NCI-H345 treated with DMSO at 0.1 percent for 48 hours (cell line): Measurements from ENCODE around the gene CFL2.
"Not testable (repeated sequence)": the region's sequence is repeated elsewhere in the genome, so short reads cannot be mapped to it uniquely, and the experiment has no call there.

Experiments
- DNase-seq: peaks from one replicate; lab custom pipeline; 2025; ENCODE audit not compliant: unreplicated experiment; lab: John Stamatoyannopoulos, UW

CFL2 gene

GRCh38 chr14:34714320-34715126 is at the start of gene CFL2:
Gene CFL2, minus strand, starts transcription at chr14:34714593. Its CDS starts 53 bp downstream, at chr14:34714540.
- DNase-seq: peak; percentile 81

- DNase-seq: no peak
Measured at GRCh38 chr14:34755215-34755614, 40.8 kb upstream of the CFL2 start.

- DNase-seq: no peak
Measured at GRCh38 chr14:34754687-34755086, 40.3 kb upstream of the CFL2 start.

DNA sequence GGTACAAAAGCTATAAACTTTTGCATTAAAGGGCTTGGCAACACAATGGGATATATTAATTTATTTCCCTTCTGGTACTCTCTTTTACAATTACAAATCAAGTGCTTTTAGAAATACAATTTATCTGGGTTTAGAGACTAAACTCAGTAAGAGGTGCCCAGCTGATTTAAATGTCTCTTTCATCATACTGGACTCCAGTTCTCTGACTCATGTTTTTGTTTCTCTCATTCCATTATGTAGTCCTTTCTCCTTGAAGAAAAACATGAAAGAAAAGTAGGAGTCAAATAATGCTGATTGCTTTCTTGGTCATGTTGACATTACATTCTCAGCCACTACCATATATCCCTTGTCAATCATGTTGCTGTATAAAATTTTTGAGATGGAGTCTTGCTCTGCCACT is 36.3 kb upstream of the CFL2 start:
- no peak for DNase-seq

- DNase-seq: no peak
Measured at GRCh38 chr14:34750233-34750632, 35.8 kb upstream of the CFL2 start.

GRCh38 chr14:34749408-34749807 is 35.0 kb upstream of the CFL2 start:
- DNase-seq: no peak

DNA sequence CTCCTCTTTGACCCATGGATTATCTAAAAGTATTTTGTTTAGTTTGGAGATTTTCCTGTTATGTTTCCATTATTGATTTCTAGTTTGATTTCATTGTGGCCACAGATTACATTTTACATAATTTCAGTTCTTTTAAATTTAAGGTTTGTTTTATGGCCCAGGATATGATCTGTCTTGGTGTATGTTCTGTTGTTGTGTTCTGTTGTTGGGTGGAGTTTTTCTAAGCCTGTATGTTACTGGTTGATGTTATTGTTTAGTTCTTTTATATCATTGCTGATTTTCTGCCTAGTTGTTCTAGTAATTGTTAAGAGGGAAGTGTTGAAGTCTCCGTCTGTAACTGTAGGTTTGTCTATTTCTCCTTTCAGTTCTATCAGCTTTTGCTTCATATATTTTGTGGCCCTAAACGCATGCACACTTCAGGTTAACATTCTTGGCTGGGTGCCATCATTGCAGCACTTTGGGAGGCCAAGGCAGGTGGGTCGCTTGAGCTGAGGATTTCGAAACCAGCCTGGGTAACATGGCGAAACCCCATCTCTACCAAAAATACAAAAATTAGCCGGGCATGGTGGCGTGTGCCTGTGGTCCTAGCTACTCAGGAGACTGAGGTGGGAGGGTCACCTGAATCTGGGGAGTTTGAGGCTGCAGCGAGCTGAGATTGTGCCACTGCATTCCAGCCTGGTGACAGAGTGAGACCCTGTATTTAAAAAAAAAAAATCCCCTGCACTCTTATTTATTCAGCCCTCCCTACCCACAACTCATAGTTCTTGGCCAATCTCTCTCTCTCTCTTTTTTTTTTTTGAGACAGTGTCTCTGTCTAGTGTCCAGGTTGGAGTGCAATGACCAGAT is 28.1 kb upstream of the CFL2 start:
- no peak for DNase-seq

- no peak for DNase-seq
Measured at GRCh38 chr14:34741840-34742239, 27.4 kb upstream of the CFL2 start.

- not testable (repeated sequence) for DNase-seq
Measured at GRCh38 chr14:34740139-34740538, 25.7 kb upstream of the CFL2 start.

DNA sequence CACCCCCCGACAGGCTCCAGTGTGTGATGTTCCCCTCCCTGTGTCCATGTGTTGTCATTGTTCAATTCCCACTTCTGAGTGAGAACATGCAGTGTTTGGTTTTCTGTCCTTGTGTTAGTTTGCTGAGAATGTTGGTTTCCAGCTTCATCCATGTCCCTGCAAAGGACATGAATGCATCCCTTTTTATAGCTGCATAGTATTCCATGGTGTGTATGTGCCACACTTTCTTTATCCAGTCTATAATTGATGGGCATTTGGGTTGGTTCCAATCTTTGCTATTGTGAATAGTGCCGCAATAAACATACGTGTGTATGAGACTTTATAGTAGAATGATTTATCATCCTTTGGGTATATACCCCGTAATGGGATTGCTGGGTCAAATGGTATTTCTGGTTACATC is 22.7 kb upstream of the CFL2 start:
- not testable (repeated sequence) for DNase-seq

DNA sequence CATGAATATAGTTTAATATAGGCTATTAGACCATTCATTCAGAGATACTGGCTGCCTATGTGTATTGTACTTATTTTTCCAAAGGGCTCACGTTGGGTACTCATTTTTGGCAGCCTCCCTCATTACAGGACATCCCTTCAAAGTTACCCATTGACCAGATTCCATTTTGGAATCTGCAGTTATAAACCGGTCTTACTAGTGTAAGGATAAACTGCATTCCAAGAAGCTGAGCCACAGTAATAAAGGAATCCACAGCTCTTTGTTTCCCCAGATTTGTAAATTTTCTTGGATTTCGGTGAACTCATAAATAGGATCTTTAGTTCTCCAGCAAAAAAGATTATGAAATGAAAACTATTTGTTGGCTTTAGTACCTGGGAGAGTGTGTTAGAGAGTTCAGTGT is 18.9 kb upstream of the CFL2 start:
- no peak for DNase-seq

DNA sequence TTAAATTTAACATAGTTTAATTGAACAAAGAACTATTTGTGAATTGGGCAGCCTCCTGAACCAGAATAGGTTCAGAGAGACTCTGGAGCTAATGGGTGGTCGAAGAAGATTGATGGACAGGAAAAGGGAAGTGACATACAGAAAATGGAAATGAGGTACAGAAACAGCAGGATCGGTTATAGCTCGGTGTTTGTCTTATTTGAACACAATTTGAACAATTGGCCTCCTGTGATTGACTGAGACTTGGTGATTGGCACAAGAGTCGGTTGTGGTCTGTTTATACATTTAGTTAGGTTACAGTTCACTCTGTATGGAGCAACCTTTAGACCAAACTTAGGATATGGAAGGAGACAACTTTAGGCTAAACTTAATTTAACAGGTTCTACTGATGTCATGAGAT is 18.4 kb upstream of the CFL2 start:
- DNase-seq: no peak

DNA sequence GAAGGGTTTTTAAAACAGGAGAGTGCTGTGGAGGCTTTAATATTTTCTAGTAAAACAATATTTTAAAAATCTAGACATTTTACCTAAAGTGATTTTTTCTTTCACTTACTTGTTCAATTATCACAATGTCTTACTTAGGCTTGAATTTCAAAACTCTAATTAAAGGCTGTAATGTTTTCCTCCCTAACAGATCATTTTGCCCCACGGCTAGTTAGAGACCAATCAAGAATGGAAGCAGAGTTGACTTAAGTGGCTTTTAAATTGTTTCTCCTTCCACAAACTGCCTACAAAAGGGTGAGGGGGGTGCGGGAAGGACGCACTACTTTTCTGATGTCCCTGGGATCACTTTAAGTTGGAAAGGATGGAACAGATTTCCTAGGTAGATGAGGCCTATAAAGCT is 9.5 kb upstream of the CFL2 start:
- DNase-seq: no peak

DNA sequence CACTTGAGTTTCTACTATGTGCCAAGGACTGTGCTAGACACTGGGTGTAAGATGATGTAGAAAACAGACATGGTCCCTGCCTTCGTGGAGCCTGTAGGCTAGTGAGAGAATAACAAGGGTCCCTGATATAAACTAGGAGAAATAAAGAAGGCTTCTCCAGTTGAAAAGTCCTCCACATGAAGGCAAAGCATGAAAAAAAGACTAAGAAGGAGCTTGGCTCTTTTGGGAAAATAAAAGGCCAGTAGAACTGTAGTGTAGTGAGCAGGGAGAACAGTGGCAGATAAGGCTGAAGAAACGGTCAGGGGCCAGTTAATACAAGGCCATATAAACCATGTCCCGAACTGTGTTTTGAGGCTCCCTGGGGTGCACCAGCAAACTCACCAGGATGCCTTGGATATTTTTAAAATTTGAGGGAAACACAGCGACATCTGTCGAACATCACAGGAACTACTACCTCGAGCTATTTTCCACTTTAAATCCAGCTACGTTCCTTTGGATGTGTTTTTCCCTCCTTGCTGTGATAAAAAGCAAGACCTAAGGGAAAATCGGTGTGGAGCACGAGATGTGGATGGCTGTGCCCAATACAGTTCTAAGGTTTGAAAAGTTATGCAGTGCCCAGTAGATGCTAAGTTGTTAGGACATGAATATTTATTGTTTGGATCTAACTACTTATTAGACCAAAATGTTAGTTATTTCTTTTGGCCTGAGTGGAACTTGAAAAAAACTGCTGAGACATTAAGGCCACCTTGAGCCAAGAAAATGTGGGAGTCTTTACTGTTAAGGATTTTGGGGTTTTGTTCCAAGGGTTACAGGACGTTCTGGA is 8.5 kb upstream of the CFL2 start:
- DNase-seq: peak; percentile 73

- no peak for DNase-seq
Measured at GRCh38 chr14:34721129-34721528, 6.7 kb upstream of the CFL2 start.

GRCh38 chr14:34718750-34719304 is 4.4 kb upstream of the CFL2 start:
- DNase-seq: no peak

DNA sequence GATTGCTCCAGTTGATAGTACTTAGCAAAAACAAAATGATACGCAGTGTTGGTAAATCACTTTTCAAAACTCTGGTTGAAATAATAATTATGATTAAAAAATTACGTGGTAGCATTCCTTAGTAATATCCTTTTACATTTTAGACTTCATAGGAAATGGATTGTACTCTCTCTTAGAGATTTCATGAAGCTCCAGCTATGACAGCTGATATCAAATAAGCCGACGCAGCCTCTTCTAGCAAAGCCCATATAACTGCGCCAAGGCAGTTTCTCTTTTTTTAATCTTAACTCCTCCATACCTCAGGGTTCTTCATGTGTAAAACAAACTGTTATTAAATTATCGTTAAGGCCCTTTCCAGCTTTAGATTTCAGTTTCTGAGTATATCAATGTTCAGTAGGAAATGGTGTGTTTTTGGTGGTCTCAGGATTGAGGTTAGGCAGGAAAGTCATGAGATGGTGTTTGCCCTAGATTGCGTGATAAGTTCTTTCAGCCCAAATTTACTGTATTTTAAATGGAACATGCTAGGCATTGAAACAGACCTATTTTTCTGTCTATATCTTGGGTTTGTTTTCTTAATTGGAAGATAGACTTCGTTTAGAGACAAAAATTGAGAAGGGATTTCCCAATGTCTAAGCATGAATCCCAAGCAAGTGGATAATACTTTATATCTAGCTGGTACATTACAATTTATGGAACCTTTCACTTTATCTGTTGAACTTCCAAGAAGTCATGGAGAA is 902 bp upstream of the CFL2 start:
- no peak for DNase-seq

DNA sequence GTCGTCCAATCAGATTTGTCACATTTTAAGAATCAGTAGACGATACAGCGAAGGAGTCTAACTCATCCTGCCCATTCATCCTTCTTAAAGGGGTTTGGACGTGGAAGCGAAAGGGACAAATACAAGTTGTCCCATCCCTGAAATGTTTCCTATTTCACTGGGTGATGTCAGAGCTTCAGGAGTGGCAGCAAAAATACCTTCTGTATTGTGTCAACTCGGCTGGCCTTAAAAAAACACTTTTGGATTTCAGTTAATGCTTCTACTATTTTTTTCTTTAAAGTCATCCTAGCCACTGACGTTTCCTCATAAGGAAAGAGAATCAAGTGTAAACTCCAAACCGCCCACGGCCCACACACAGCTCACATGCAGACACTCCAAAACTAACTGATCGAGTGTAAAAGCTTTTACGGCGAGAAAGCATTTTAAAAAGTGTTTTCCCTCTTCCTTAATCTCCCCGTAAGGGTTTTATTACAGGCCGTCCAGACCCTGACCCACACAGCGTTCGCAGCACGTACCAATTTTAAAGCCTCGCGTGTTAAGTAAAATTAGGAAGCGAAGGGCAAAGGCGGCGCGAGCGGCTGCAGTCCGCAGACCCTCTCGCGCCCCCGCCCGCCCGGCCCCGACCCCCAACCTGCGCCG is 593 bp downstream of the CFL2 start:
- peak; percentile 45 for DNase-seq

- DNase-seq: no peak
Measured at GRCh38 chr14:34713122-34713680, 1.2 kb downstream of the CFL2 start.
